Endothelial cell of umbilical vein (primary cell): ENCODE measurements around the gene LIMD2. TPM values are rescaled to one million over a fixed set of nuclear protein-coding genes. Genes with fewer than 3 reads are reported as not detected.

Source experiments
- BruUV-seq: library from RNA; stranded (reverse); fragments of 400-500 nt; replicated peaks from 2 replicates; lab custom pipeline; 2021; lab: Mats Ljungman, UMichigan
- CTCF ChIA-PET: fragments of 300-600, 350-600 bp; sonication (Branson Sonifier 250); formaldehyde crosslinking; loops from one replicate; lab custom pipeline; 2021; ENCODE audit warnings: antibody characterized with exemption, inconsistent platforms; lab: Charles Lee
- POLR2A ChIA-PET: fragments of 300-600, 350-600 bp; sonication (Branson Sonifier 250); formaldehyde crosslinking; loops from one replicate; lab custom pipeline; 2021; ENCODE audit warnings: antibody characterized with exemption, inconsistent platforms; lab: Charles Lee
- DNase-seq: peaks from one replicate; pipeline ENCODE4 v3.0.0-alpha.2; 2011; ENCODE audit warnings: low read depth, low spot score
- FAIRE-seq: peaks from 2 replicates; lab custom pipeline; 2011; peaks lifted over from hg19 to GRCh38; lab: Jason Lieb, UNC
- H2AFZ ChIP-seq: 2 replicates; pipeline ENCODE4 v1.6.0; 2012; ENCODE audit warnings: low read depth, low read length, control low read depth, inconsistent platforms
- H3K27ac ChIP-seq: 2 replicates; pipeline ENCODE4 v1.5.1; 2011; ENCODE audit warnings: low read depth, mild to moderate bottlenecking, control low read depth, low read length, moderate library complexity; ENCODE audit not compliant: insufficient read depth
- H3K27me3 ChIP-seq, 2 experiments: 2 replicates each; pipeline versions ENCODE4 v1.6.0 to v1.6.1; 2011; ENCODE audit warnings: low read length in 2 of 2, mixed read lengths in 1 of 2; ENCODE audit not compliant: control insufficient read depth in 2 of 2, insufficient read depth in 2 of 2
- H3K36me3 ChIP-seq, 2 experiments: 2 replicates in 1 of 2; 3 replicates in 1 of 2; pipeline ENCODE4 v1.5.1; 2011; ENCODE audit warnings: low read length in 2 of 2, mild to moderate bottlenecking in 1 of 2, moderate library complexity in 1 of 2; ENCODE audit not compliant: control insufficient read depth in 2 of 2, insufficient read depth in 2 of 2; ENCODE audit errors: extremely low read depth in 1 of 2
- H3K4me1 ChIP-seq: 3 replicates; pipeline ENCODE4 v1.5.1; 2011; ENCODE audit warnings: mild to moderate bottlenecking, low read length; ENCODE audit not compliant: control insufficient read depth, insufficient read depth; ENCODE audit errors: extremely low read depth
- H3K4me2 ChIP-seq: 2 replicates; pipeline ENCODE4 v1.6.1; 2011; ENCODE audit warnings: low read length, control low read depth, mixed read lengths; ENCODE audit not compliant: insufficient read depth
- H3K4me3 ChIP-seq, 3 experiments: fragments of 200-600 bp in 1 of 3; sonication (generic), shearing (Covaris generic) in 1 of 3; replicated peaks in 1 of 3; 2 replicates each; pipeline ENCODE4 v1.5.1; 2011 to 2016; ENCODE audit warnings: control low read depth in 3 of 3, low read length in 3 of 3, mild to moderate bottlenecking in 2 of 3, inconsistent platforms in 1 of 3, low read depth in 1 of 3, moderate library complexity in 1 of 3; ENCODE audit not compliant: insufficient read depth in 1 of 3
- H3K79me2 ChIP-seq: 2 replicates; pipeline ENCODE4 v1.6.0; 2012; ENCODE audit warnings: low read length, inconsistent platforms; ENCODE audit not compliant: control insufficient read depth, insufficient read depth
- H3K9ac ChIP-seq: replicated peaks from 2 replicates; pipeline ENCODE3; 2011; ENCODE audit warnings: low read length, control low read depth; ENCODE audit not compliant: insufficient read depth; ENCODE audit errors: extremely low read depth
- H3K9me1 ChIP-seq: replicated peaks from 3 replicates; pipeline ENCODE4 v1.6.0; 2011; ENCODE audit warnings: mild to moderate bottlenecking, low read length; ENCODE audit not compliant: control insufficient read depth, insufficient read depth; ENCODE audit errors: extremely low read depth
- H3K9me3 ChIP-seq: replicated peaks from 2 replicates; pipeline ENCODE4 v1.5.1; 2012; ENCODE audit warnings: low read length, inconsistent platforms; ENCODE audit not compliant: control insufficient read depth, insufficient read depth
- H4K20me1 ChIP-seq: replicated peaks from 2 replicates; pipeline ENCODE3; 2011; ENCODE audit warnings: mild to moderate bottlenecking, low read length; ENCODE audit not compliant: control insufficient read depth, insufficient read depth; ENCODE audit errors: extremely low read depth
- CTCF ChIP-seq, 2 donors: IDR thresholded peaks; 1 replicate in 1 of 2; 2 replicates in 1 of 2; pipeline ENCODE4 v1.5.1; 2011; ENCODE audit warnings: low read length in 2 of 2, mild to moderate bottlenecking in 2 of 2, moderate library complexity in 2 of 2, control low read depth in 1 of 2, inconsistent platforms in 1 of 2, low read depth in 1 of 2; ENCODE audit not compliant: insufficient read depth in 1 of 2; ENCODE audit errors: extremely low read depth in 1 of 2
- EZH2 ChIP-seq: IDR thresholded peaks from 2 replicates; pipeline ENCODE4 v1.6.1; 2012; ENCODE audit warnings: borderline replicate concordance, low read depth, mild to moderate bottlenecking, moderate library complexity, low read length, inconsistent platforms; ENCODE audit not compliant: severe bottlenecking
- FOS ChIP-seq: IDR thresholded peaks from 2 replicates; pipeline ENCODE4 v1.6.1; 2011; ENCODE audit warnings: mild to moderate bottlenecking, low read length, moderate library complexity, borderline replicate concordance; ENCODE audit not compliant: insufficient read depth
- GATA2 ChIP-seq: IDR thresholded peaks from 2 replicates; pipeline ENCODE4 v1.7.0; 2011; ENCODE audit warnings: low read depth, mild to moderate bottlenecking, moderate library complexity, mixed read lengths, low read length; ENCODE audit not compliant: insufficient read length, insufficient read depth
- JUN ChIP-seq: IDR thresholded peaks from 2 replicates; pipeline ENCODE4 v1.6.1; 2011; ENCODE audit warnings: borderline replicate concordance, low read depth; ENCODE audit not compliant: insufficient read length, insufficient read depth
- MAX ChIP-seq: IDR thresholded peaks from 2 replicates; pipeline ENCODE4 v1.6.1; 2011; ENCODE audit not compliant: insufficient read depth, insufficient read length
- MYC ChIP-seq: IDR thresholded peaks from one replicate; pipeline ENCODE4 v1.6.1; 2011; ENCODE audit warnings: mild to moderate bottlenecking, low read depth, low read length
- POLR2A ChIP-seq: IDR thresholded peaks from 2 replicates; pipeline ENCODE4 v1.6.1; 2012; ENCODE audit warnings: low read depth, mild to moderate bottlenecking, control low read depth, low read length
- POLR2AphosphoS5 ChIP-seq: IDR thresholded peaks from 2 replicates; pipeline ENCODE4 v1.6.1; 2012; ENCODE audit warnings: low read depth, mild to moderate bottlenecking, control low read depth, low read length, moderate library complexity; ENCODE audit not compliant: insufficient read depth
- dilution Hi-C: fragments of 300-500 bp; cut with MboI; formaldehyde crosslinking; loops from one replicate; pipeline ENCODE4 v1.15.0; 2019; ENCODE audit warnings: low sequenced_read_pairs; ENCODE audit not compliant: extremely low pct_ligation_motif_present
- intact Hi-C: fragments of 100-400 bp; cut with micrococcal nuclease; formaldehyde crosslinking; loops from one replicate; pipeline ENCODE4 v1.10.0; 2022
- polyA plus RNA-seq, 4 experiments: library from polyadenylated mRNA; depleted of rRNA in 3 of 4; stranded (reverse) in 3 of 4; unstranded in 1 of 4; fragments of >200 nt; gene quantifications; 2 replicates each; pipeline versions ENCODE4 v1.2.1 to v1.2.3, GENCODE V29; 2011 to 2012; ENCODE audit warnings: missing spikeins in 1 of 4
- total RNA-seq: library from RNA; stranded (reverse); gene quantifications from 2 replicates; pipeline ENCODE4 v1.2.3, GENCODE V29; 2021

Gene LIMD2
- total and polyA plus RNA-seq, 2 donors (not counting 3 experiments of a cell fraction or from before 2014, with no cell fraction given): 69.0 to 83.9 TPM

DNA sequence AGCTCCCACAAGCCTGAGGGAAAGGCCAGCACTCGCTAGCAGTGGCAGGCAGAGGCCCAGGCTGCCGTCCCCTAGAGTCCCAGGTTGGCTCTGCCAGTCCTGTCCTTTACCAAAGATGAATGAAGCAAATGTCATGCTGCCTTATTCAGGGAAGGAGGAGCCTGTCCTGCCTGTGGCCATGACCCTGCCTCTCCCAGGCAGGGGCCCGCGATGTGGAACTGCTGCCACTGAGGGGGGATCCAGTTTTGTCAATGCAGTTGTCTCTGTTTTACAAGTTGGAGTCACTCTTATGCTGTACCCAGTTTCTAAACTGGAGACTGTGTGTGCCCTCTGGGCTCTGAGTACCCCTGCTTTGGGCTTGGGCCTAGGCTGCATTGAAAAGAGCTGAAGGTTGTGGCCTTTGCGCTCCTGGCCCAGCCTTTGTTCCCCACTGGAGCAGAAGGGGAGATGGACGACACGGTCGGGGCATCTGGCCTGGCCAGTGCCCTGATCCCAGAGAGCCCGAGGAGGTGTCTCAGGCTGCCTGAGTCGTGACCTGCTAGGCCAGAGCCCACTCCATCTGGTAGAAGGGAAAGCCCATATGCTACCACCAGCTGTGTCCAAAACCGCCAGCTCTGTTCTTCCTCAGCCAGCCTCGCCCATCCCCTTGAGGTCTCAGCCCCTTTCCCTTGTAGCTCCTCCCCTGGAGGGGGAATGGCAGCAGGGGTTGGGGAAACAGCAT is 5.5 kb downstream of the LIMD2 start:
- no peak overlapping the region for H3K27ac ChIP-seq
- H3K9ac ChIP-seq: no peak overlapping the region
- BruUV-seq: no TSS peak
- no peak overlapping the region for H3K4me2 ChIP-seq
- H3K4me3 ChIP-seq: no peak overlapping the region
- no peaks in the 10 kb centered on the region for H3K9me3 ChIP-seq
- ChIA-PET CTCF (interaction anchor here (0.6 to 6.6 kb wide), 7 partner anchors 13 to 269 kb away, joined by 3 to 36 read pairs (median 4); no protein-coding TSS in a partner anchor), POLR2A (interaction anchor here (0.7 to 1.1 kb wide), 3 partner anchors 17 to 1498 kb away, joined by 3 to 8 read pairs (median 4); no protein-coding TSS in a partner anchor)
- FAIRE-seq (no peak), DNase-seq (no peak)
- dilution Hi-C loops (no loop called here), intact Hi-C loops (no loop called here)
- H3K79me2 ChIP-seq: peaks cover 2% of the 10 kb centered on the region
- TF ChIP-seq MAX: no peak
- no peak for TF ChIP-seq CTCF (IDR thresholded peaks at IDR 0.05; ENCODE audit: extremely low read depth in 1 of 2, insufficient read depth in 1 of 2, low read depth in 1 of 2, low read length in 2 of 2)
- no peak for TF ChIP-seq MYC
- no peak for TF ChIP-seq POLR2A
- TF ChIP-seq GATA2: no peak
- TF ChIP-seq EZH2: no peak
- no peak for TF ChIP-seq JUN
- no peak for TF ChIP-seq FOS
- no peak for TF ChIP-seq POLR2AphosphoS5
- peaks cover 10% of the 10 kb centered on the region for H3K4me1 ChIP-seq
- H2AFZ ChIP-seq: no peak overlapping the region
- no peaks in the 10 kb centered on the region for H4K20me1 ChIP-seq
- H3K27me3 ChIP-seq: no peaks in the 10 kb centered on the region
- H3K9me1 ChIP-seq: no peaks in the 10 kb centered on the region
- H3K36me3 ChIP-seq: peaks cover 4 to 51% of the 10 kb centered on the region in 2 experiments
